Activated CD4-positive, alpha-beta T cell treated with anti-CD3 and anti-CD28 coated beads, Interleukin-2, Interleukin-4, amounts not matched to agents 100 ng/mL and 50 ng/mL, durations not matched to agents 16 hours and 8 hours (primary cell): ENCODE results near the gene CLOCK.

ENCODE experiments used
- DNase-seq: peaks from one replicate; pipeline ENCODE4 v3.0.0-alpha.2; 2020; ENCODE audit warnings: low spot score

CLOCK gene

GRCh38 chr4:55411621-55412020 lies 135.1 kb downstream of the CLOCK start:
- no peak for DNase-seq

- no peak for DNase-seq
Measured at GRCh38 chr4:55410431-55410830, 136.3 kb downstream of the CLOCK start.

GRCh38 chr4:55409468-55410171 lies 137.1 kb downstream of the CLOCK start:
- DNase-seq: no peak

DNA sequence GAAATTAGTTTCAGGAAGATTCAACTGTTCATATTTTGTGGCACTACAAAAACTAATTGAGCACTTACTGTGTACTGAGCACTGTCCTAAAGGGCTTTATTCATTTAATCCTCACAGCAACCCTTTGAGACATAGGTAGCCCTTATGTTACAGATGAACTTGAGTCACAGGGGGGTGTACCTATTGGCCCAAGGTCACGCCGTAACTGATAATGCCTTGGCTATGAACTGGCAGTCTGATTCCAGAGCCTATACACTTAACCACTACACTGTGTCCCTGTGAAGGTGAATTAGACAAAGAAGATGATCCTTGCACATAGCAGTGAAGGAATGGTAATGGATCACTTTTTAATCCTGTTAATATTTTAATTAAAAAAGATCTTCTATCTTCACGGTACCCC lies 138.9 kb downstream of the CLOCK start:
- DNase-seq: no peak

DNA sequence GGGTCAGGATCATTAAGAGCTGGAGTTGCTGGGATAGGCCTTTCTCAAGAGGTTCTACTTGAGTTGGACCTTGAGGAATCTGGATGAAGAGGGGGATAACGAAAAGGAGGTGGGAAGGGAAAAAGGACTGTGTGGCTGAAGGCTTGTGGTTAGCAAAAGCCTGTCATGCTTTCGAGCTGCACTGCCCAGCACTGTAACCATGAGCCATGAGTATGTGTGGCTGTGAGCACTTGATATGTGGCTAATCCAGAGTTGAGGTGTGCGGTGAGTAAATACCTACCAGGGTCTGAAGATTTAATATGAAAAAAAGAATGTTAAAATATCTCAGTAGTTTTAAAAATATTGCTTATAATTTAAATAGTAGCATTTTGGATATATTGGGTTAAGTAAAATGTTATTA lies 139.6 kb downstream of the CLOCK start:
- no peak for DNase-seq

GRCh38 chr4:55406545-55406944 lies 140.2 kb downstream of the CLOCK start:
- DNase-seq: no peak

DNA sequence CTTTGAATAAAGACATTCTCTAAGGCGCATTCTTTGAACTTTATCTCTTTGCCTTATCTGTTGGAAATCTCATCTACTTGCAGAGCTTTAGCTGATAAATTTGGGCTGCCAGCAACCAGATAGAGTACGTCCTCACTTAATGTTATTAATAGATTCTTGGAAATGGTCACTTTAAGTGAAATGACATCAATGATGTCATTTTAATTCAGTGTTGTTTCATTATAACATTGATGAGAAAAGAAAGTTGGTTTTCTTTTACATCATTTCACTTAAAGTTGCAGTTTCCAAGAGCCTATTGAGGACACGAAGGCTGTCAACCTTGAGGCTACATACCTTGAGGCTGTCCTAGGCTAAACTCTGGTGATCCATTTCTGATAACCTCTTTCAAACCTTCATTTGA lies 141.6 kb downstream of the CLOCK start:
- no peak for DNase-seq

DNA sequence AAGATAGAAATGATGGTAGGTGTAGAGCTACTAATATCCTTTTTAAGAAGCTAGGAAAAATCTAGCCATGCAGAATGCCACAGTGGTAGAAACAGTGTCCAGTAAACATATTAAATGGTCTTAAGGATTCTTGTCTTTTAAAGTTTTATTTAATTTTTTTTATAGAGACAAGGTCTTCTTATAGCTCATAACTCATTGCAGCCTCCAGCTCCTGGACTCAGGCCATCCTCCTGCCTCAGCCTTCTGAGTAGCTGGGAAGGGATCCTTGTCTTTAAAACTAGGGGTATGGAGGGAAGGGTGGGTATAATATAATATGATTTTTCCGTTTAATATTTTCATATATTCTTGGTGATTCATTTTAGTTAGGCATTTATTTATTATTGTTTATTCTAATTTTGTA lies 147.1 kb downstream of the CLOCK start:
- DNase-seq: no peak

DNA sequence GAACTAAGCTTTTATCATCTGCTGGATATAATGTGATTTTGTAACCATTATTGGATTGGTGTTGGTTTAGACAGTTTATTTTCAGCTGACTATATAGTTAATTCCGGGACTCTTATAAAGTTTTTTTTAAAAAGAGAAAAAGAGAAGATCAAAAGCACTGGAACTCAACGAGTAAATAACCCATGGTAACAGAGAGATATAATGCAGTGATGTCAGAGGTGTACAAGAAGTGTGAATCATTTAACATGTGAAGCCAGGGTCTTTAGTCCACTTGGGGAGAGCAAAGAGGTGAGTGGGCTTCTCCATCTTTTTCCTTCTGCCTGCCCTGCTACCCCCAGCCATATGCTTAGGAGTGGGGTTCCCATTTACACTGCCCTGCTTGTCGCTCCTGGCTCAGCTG lies 147.7 kb downstream of the CLOCK start:
- DNase-seq: no peak

- DNase-seq: no peak
Measured at GRCh38 chr4:55398461-55398860, 148.2 kb downstream of the CLOCK start.

DNA sequence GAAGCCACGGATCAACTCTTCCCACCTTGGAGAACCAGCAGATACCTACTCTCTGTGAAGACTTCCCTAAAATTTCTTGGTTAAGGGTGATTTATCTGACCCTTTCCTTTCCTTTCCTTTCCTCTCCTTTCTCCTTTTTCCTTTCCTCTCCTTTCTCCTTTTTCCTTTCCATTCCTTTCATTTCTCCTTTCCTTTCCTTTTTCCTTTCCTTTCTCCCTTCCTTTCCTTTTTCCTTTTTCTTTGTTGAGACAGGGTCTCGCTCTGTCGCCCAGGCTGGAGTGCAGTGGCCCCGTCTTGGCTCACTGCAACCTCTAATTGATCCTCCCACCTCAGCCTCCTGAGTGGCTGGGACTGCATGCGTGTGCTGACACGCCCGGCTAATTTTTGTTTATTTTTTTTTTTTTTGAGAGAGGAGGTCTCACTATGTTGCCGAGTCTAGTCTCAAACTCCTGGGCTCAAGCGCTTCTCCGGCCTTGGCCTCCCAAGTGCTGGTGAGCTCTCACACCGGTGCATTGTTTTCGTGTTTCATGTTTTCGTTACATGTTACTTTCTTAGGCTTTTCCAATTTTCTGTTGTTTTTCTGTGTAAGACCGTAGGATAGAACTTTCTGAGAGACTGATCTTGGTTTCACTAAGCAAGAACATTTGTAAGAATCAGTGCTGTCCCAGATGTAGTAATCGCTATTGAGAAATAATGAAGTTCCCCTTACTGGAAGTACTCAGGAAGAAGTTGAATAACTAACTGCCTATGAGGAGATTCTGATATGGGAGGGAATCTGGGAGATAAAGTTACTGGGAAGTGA lies 149.0 kb downstream of the CLOCK start:
- DNase-seq: no peak

GRCh38 chr4:55397126-55397436 lies 149.6 kb downstream of the CLOCK start:
- DNase-seq: no peak

GRCh38 chr4:55396308-55397125 lies 150.2 kb downstream of the CLOCK start:
- peak; percentile 24 for DNase-seq

DNA sequence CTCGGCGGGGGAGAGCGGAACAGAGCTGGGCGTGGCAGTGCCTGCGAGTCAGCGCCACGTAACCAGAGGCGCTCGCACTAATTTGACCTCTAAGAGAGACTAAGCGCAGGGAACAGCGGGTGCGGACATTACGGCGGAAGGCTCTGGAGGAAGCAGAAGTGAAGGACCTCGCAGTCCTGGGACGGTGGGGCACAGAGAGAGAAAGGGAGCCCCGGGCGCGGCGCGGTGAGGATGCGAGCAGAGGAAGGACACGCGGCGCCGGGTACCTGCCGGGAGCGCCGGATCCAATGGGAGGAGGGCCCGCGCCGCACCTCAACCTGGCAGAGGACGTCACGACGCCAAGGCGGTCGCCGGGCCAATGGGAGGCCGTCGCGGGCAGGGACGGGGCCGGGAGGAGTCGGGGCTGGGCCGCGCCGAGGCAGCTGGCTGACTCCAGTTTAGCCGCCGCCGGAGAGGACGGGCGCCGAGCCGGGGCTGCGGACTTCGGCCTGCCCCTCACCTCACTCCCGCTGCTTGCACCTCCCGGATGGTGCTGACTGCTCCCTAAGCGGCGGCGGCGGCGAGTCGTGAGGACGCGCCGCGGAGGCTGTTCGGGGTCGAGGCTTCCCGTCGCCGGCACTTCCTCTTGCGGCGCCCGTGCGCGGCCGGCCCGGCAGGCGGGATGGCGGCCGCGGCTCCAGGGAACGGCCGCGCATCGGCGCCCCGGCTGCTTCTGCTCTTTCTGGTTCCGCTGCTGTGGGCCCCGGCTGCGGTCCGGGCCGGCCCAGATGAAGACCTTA lies 151.0 kb downstream of the CLOCK start, which contains the start of gene TMEM165:
TMEM165 (plus strand) TSS at position 429 of the 779 bp plus-strand sequence; CDS start at position 662, 233 bp downstream.
- peak; percentile 94 for DNase-seq

DNA sequence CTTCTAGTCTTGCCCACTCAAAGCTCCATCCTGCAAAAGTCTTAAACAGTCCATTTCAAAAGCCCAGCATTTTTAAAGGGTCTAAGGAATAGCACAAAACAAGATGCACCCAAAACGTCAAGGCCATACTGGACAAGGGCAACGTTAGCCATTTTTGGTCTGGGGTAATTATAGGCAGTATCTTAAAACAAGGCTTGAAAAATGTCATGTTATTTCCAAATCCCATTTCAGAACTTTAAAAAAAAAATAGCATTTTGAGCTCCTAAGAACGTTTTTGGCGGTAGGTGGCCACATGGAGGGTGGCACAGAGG lies 151.5 kb downstream of the CLOCK start:
- DNase-seq: no peak

- DNase-seq: no peak
Measured at GRCh38 chr4:55393461-55394320, 153.0 kb downstream of the CLOCK start.

DNA sequence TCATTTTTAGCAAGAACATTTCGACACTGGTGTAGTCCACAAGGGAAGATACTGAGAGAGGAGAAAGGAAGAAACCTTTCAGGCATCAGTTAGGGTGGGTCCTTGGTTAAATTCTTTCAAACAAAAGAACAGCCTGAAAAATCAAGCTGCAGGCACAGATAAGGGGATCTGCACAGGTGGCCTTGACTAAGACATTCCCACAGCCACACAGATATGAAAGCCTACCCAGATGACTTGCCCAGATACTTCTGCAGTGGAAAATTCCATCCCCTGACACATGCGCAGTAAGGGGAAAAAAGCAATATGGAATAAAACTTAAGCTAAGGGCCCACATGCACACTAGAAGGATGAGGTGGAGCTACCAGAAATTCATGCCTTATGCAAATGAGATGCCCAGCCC lies 159.9 kb downstream of the CLOCK start:
- no peak for DNase-seq

- DNase-seq: peak; percentile 32
Measured at GRCh38 chr4:55386073-55386472, 160.6 kb downstream of the CLOCK start.

GRCh38 chr4:55385201-55385649 lies 161.5 kb downstream of the CLOCK start:
- no peak for DNase-seq

- no peak for DNase-seq
Measured at GRCh38 chr4:55382488-55383003, 164.2 kb downstream of the CLOCK start.

DNA sequence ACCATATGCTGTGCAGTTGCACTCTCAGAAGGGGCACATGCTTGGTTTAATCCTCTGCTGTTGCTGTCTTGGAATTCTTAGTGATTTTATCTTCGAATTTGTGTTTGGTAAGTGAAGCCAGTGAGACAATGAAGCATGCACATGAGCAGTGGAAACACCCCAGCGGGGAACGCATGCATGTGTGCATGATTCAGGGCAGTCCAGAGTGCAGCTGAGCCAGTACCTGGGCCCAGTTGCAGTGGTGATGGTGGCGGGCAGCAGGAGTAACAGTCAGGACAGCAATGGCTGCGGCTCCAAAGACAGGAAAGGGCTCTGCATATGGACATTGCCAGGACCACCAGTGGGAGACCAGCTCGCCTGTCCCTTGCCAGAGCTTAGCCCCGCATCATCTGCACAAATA lies 165.2 kb downstream of the CLOCK start:
- no peak for DNase-seq
